GM10847 (cell line): Measurements from ENCODE around the gene ITFG2.

Experiments used
- POLR2A ChIP-seq: IDR thresholded peaks from 2 replicates; pipeline ENCODE4 v1.6.1; 2011; ENCODE audit not compliant: insufficient read length; ENCODE audit errors: extremely low read depth

Gene ITFG2

DNA sequence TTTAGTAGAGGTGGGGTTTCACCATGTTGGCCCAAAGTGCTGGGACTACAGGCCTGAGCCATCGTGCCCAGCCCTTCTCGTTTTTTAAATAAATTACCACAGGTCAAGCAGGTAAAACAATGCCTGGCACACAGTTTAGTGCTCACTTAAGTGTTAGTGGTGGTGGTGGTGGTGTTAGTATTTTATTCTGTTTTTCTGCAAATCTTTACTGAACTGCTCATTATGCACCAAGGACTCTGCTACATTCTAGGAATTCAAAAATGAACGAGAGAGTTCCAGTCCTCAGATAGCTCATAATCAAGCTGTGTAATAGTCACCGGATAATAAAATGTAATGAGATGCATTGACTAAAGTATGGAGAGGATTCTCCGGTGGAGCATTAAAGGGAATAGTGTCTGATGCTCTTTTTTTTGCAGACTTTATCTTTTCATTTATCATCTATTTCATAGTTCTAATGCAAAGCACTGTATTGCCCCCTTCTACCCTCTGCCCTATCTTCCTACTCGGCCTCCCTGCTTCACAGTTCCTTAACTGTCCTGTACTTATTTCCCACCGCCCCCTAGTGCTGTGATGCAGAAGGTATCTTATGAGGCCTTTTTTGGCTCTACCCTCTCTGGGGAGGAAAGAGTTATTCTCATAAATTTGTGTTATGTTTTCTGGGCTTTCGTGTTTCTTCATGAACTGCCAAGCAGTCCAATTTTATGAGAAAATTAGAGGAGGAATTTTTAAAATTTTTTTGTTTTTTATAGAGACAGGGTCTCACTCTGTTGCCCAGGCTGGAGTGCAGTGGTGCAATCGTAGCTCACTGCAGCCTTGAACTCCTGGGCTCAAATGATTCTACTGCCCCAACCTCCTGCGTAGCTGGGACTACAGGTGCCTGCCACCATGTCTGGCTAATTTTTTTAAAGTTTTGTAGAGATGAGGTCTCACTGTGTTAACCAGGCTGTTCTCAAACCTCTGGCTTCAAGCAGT is 1.0 kb downstream of the ITFG2 start:
- TF ChIP-seq POLR2A: no peak

- TF ChIP-seq POLR2A: no peak
Observed at GRCh38 chr12:2819810-2820209, 7.3 kb downstream of the ITFG2 start.

DNA sequence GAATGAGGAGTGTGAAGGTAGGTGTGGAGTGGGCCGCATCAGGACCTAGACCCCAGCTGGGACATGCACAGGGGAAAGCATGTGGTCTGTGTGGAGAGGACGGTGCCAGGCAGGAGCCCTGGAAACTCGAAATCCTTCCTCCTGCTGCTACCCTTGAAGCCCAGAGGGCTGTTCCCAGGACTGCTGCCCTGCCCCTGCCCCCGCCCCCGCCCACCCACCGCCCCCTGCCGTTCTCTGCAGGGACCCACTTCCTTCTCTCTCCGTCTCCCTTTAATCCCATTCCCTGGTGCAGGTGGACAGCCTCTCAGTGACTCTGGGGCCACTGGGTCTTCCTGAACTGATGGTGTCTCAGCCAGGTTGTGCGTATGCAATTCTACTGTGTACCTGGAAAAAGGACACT is 8.0 kb downstream of the ITFG2 start:
- no peak for TF ChIP-seq POLR2A

DNA sequence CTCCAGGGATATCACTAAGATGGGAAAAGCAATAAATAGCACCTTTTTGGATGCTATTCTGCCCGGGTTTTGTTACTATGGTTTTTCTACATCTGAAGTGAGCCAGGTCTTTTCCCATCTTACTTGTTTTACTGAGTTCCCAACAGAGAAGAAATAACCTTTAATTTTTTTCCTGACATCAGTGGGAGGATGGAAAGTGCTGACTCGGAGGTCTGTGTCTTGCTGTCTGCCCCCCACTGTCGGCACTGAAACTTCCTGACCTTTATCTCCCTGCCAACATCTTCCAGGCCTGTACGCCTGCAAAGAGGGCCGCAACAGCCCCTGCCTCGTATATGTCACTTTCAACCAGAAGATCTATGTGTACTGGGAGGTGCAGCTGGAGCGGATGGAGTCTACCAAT is 11.0 kb downstream of the ITFG2 start:
- no peak for TF ChIP-seq POLR2A

DNA sequence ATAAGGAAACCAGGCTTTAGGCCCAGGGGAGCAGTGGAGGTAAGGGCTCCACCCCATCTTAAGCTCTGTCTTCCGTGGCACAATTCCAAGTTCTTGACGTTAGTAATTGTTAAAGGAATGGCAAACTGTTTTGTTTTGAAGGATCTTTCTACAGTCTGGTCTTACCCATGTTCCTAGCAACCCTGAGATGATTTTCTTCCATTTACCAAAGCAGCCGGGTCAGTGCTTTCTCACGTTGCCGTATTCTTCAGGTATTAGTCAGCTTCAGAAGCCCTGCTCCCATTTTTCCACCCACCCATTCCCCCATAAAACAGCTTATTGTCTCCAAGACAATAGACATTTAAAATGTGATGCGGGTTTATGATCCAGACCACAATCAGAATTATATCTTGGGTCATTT is 12.1 kb downstream of the ITFG2 start:
- no peak for TF ChIP-seq POLR2A

GRCh38 chr12:2825132-2825531 is 12.7 kb downstream of the ITFG2 start:
- TF ChIP-seq POLR2A: no peak

DNA sequence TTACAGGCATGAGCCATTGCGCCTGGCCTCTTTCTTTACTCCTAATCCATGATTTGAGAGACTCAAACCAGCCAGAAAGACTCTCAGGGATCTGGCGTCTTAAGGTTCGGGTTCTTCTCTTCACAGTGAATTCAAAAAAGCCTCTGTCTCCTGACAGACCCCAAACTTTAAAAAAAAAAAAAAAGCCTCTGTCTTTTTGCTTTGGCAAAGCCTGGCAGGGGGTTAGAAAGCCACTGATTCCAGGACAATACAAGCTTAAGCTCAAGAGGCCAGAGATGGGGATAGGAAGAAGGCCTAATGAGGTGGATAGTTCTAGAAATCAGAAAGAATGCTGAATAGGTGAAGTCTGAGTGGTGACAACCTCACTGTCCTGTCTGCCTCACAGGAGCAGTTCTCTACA is 13.6 kb downstream of the ITFG2 start:
- TF ChIP-seq POLR2A: no peak

DNA sequence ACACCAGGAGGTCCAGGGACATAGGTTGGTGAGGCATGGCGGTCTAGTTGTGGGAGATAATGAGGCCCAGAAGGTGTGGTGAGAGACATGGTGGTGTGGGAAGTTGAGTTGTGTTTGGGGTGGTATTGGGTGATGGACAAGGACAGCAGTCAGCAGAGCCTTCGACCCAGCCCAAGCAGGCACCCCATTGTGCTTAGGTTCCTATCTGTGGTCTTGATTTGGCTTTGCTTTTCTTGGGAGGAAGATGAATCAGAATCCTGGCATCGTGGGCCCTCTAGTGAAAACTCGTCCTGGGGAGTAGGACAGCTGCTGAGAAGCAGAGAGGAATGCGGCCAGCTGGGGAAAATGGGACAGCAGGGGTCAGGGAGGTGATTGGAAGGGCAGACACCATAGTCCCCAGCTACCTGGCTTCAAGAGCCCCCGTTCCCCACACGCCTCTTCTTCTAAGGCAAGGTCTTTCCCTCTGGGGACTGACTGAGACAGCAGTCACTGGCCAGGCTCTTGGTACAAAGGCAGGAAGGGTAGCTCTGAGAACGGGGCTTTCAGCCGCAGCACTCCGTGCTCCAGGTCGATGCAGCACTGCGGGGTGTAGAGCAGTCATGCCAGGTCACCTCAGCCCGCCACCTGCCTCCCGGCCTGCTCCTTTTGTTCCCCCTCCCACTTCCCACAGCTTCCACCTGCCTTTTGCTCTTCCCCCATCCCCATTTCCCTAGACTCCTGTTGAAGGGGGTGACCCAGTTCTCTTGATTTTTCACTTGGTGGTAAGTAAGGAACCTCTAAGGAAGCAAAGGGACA is 14.4 kb downstream of the ITFG2 start:
- no peak for TF ChIP-seq POLR2A

DNA sequence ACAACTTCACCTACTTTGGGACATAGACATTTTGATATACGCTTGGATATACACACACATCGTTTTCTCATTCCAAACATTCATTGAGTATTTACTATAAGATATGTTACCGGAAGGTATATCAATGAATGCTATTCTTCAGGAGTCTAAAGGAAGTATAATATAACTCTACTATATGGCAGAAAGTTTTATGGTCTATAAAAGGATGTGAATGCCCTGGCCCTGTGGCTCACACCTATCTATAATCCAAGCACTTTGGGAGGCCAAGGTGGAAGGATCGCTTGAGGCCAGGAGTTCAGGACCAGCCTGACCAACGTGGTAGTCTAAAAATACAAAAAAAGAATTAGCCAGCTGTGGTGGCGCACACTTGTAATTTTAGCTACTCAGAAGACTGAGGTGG is 16.8 kb downstream of the ITFG2 start:
- TF ChIP-seq POLR2A: no peak

- TF ChIP-seq POLR2A: no peak
Observed at GRCh38 chr12:2832550-2833127, 20.2 kb downstream of the ITFG2 start.

- no peak for TF ChIP-seq POLR2A
Observed at GRCh38 chr12:2833327-2833726, 20.9 kb downstream of the ITFG2 start.

- TF ChIP-seq POLR2A: no peak
Observed at GRCh38 chr12:2833810-2834209, 21.3 kb downstream of the ITFG2 start.

- no peak for TF ChIP-seq POLR2A
Observed at GRCh38 chr12:2834581-2835491, 22.4 kb downstream of the ITFG2 start, which contains the start of gene NRIP2. Gene NRIP2 (minus strand): TSS chr12:2835035. CDS start chr12:2834983, 52 bp downstream.

- no peak for TF ChIP-seq POLR2A
Observed at GRCh38 chr12:2835691-2836403, 23.4 kb downstream of the ITFG2 start.
